BLaER1 (cell line): ENCODE measurements around the gene GMPR.
"Not testable (repeated sequence)": the region's sequence is repeated elsewhere in the genome, so short reads cannot be mapped to it uniquely, and the experiment has no call there.

ENCODE experiments used
- H3K27ac ChIP-seq: shearing (Covaris generic); formaldehyde crosslinking; 2 replicates; pipeline ENCODE4 v1.8.1; 2022
- H3K27me3 ChIP-seq: shearing (Covaris generic); formaldehyde crosslinking; 2 replicates; pipeline ENCODE4 v1.8.1; 2022
- H3K36me3 ChIP-seq: shearing (Covaris generic); formaldehyde crosslinking; 2 replicates; pipeline ENCODE4 v1.8.1; 2022
- H3K4me1 ChIP-seq: shearing (Covaris generic); formaldehyde crosslinking; 2 replicates; pipeline ENCODE4 v1.8.1; 2022
- H3K4me2 ChIP-seq: shearing (Covaris generic); formaldehyde crosslinking; 2 replicates; pipeline ENCODE4 v1.8.1; 2022
- H3K4me3 ChIP-seq: shearing (Covaris generic); formaldehyde crosslinking; 2 replicates; pipeline ENCODE4 v1.8.1; 2022
- H3K9ac ChIP-seq: shearing (Covaris generic); formaldehyde crosslinking; 2 replicates; pipeline ENCODE4 v1.8.1; 2022
- H3K9me3 ChIP-seq: shearing (Covaris generic); formaldehyde crosslinking; 2 replicates; pipeline ENCODE4 v1.8.1; 2022
- H4K20me1 ChIP-seq: shearing (Covaris generic); formaldehyde crosslinking; 2 replicates; pipeline ENCODE4 v1.8.1; 2022
- Cebpa-rat ChIP-seq: shearing (Covaris generic); IDR thresholded peaks from 2 replicates; pipeline ENCODE4 v1.8.1; 2022

Gene GMPR

GRCh38 chr6:16249971-16250370 is 11.6 kb downstream of the GMPR start:
- H3K9ac ChIP-seq = no peak overlapping the region
- no peaks in the 10 kb centered on the region for H4K20me1 ChIP-seq
- peaks cover 3% of the 10 kb centered on the region; the same call in 1 of the 2 replicates for H3K4me1 ChIP-seq
- no peaks in the 10 kb centered on the region for H3K9me3 ChIP-seq
- no peaks in the 10 kb centered on the region for H3K36me3 ChIP-seq
- no peak overlapping the region for H3K27ac ChIP-seq
- TF ChIP-seq Cebpa-rat = no peak
- no peak overlapping the region for H3K4me2 ChIP-seq
- no peak overlapping the region for H3K4me3 ChIP-seq
- no peaks in the 10 kb centered on the region for H3K27me3 ChIP-seq

- Histone ChIP-seq H3K27ac (no peak overlapping the region), H3K4me1 (peaks cover 3% of the 10 kb centered on the region), H3K4me2 (no peak overlapping the region), H3K4me3 (no peak overlapping the region), H3K9me3 (no peaks in the 10 kb centered on the region), H3K36me3 (no peaks in the 10 kb centered on the region), H4K20me1 (no peaks in the 10 kb centered on the region), H3K9ac (no peak overlapping the region), H3K27me3 (no peaks in the 10 kb centered on the region)
- no peak for TF ChIP-seq Cebpa-rat
These were observed 13.3 kb downstream of the GMPR start for GRCh38 chr6:16251706-16252105.

DNA sequence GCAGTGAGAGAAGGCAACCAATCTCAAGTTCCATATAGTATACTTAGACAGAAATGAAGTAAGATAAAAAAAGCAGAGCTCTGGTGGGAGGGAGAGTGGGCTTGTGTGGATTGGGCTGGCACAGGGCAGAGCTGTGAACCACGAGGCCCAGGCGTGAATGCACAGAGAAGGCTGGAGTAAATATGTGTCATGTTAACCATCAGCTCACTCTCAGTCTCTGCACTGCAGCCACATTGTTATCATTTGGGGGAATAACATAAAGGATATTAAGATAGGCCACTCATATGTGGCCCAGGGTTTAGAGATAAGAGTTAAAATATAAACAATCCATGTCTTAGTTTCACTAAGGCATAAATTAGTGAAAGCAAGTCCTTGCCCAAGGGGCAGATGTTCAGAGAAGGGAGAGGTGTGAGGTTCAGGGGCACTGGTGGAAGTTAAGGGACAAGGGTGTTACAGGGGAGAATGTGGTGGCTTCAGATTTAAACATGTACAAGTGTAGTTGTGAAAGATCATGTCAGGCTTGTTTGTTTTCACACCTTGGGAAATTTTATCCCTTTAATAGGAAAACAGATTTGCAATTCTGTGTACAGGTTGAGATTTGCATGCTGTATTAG is 14.4 kb downstream of the GMPR start:
- Histone ChIP-seq H3K4me1 (peaks cover 7% of the 10 kb centered on the region), H3K9ac (no peak overlapping the region), H3K36me3 (no peaks in the 10 kb centered on the region), H3K9me3 (no peaks in the 10 kb centered on the region), H3K27ac (no peak overlapping the region), H3K27me3 (no peaks in the 10 kb centered on the region), H3K4me2 (no peak overlapping the region), H3K4me3 (no peak overlapping the region), H4K20me1 (no peaks in the 10 kb centered on the region)
- no peak for TF ChIP-seq Cebpa-rat

- peaks cover 7% of the 10 kb centered on the region for H3K4me1 ChIP-seq
- no peaks in the 10 kb centered on the region for H4K20me1 ChIP-seq
- no peak for TF ChIP-seq Cebpa-rat
- no peaks in the 10 kb centered on the region for H3K27me3 ChIP-seq
- H3K9ac ChIP-seq = no peak overlapping the region
- H3K4me2 ChIP-seq = no peak overlapping the region
- H3K4me3 ChIP-seq = no peak overlapping the region
- no peaks in the 10 kb centered on the region for H3K9me3 ChIP-seq
- H3K36me3 ChIP-seq = no peaks in the 10 kb centered on the region
- H3K27ac ChIP-seq = no peak overlapping the region
These were observed 15.2 kb downstream of the GMPR start for GRCh38 chr6:16253399-16254144.

DNA sequence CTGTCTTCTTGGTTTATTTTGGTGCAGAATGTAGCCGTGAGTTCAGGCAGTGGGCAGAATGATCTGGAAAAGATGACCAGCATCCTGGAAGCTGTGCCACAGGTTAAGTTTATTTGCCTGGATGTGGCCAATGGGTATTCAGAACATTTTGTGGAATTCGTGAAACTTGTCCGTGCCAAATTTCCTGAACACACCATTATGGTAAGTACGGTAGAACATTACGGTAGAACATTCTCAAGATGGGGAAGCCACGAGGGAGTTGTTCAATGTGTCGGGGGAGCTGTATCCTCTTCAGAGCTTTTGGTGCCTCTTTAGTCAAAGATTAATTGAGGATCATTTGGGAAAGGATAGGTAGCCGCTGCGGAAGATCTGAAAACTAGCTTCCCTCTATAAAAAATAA is 16.1 kb downstream of the GMPR start:
- TF ChIP-seq Cebpa-rat = no peak
- H3K4me2 ChIP-seq = no peak overlapping the region
- no peak overlapping the region for H3K4me3 ChIP-seq
- H4K20me1 ChIP-seq = no peaks in the 10 kb centered on the region
- H3K9me3 ChIP-seq = no peaks in the 10 kb centered on the region
- H3K27ac ChIP-seq = no peak overlapping the region
- peaks cover 7% of the 10 kb centered on the region for H3K4me1 ChIP-seq
- H3K9ac ChIP-seq = no peak overlapping the region
- no peaks in the 10 kb centered on the region for H3K36me3 ChIP-seq
- H3K27me3 ChIP-seq = no peaks in the 10 kb centered on the region

GRCh38 chr6:16256781-16257180 is 18.4 kb downstream of the GMPR start:
- peak overlapping the region; percentile 47 for H3K4me2 ChIP-seq
- H3K9ac ChIP-seq = no peak overlapping the region
- H3K36me3 ChIP-seq = no peaks in the 10 kb centered on the region
- H3K4me3 ChIP-seq = no peak overlapping the region
- no peak for TF ChIP-seq Cebpa-rat
- H3K27ac ChIP-seq = no peak overlapping the region
- peaks cover 7% of the 10 kb centered on the region for H3K4me1 ChIP-seq
- H3K27me3 ChIP-seq = no peaks in the 10 kb centered on the region
- H4K20me1 ChIP-seq = no peaks in the 10 kb centered on the region
- no peaks in the 10 kb centered on the region for H3K9me3 ChIP-seq

DNA sequence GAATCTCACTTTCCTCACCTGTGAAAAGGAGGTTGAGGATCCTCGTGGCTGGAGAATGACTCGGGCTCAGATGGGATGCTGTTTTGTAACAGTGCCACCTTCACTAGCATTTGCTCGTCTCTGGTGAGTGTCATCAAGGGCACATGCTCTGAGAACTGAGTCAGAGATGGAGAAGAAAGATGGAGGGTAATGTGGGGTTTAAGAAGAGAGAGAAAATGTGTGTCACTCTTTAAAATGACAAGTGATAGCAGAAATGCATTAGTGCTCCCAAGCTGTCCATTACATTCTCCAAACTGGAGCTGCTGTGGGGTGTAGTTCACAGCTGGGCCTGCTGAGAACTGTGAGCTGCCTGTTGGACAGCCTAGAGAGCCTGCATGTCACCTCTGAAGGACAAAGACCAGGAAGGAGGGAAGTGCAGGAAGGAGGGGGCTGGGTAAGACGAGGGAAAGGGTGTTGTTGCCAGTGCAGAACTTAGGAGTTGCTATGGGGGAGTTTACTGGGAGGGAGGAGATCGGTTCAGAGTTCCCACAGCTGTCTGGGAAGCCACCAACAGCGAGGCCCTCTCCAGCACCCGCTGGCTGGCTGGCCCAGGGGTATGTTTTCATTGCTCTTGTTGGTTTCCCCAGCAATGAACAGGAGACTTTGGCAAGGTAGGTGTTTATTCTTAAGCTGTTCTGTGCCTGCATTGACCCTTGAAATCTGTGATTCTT is 19.8 kb downstream of the GMPR start:
- Histone ChIP-seq H3K4me2 (no peak overlapping the region), H4K20me1 (no peaks in the 10 kb centered on the region), H3K9ac (no peak overlapping the region)

DNA sequence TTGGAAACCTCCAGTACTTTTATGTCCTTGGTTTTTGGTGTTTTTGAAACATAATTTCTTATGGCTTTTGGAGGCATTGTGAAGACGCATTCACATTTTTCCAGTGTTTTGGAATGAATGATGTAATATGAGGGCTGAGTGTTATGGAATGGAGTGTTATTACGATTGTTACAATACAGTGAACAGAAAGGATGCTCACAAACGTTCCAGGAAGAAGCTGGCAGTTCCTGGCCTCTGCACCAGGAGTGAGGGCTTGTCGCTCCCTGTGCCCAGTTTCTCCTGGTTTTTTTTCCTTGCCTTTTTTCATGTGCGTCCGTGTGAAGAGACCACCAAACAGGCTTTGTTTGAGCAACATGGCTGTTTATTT is 20.3 kb downstream of the GMPR start:
- Histone ChIP-seq H3K4me3 (no peak overlapping the region), H3K4me1 (peaks cover 7% of the 10 kb centered on the region), H3K9ac (no peak overlapping the region), H3K9me3 (no peaks in the 10 kb centered on the region), H3K4me2 (no peak overlapping the region), H4K20me1 (no peaks in the 10 kb centered on the region), H3K36me3 (no peaks in the 10 kb centered on the region), H3K27me3 (no peaks in the 10 kb centered on the region), H3K27ac (no peak overlapping the region)
- TF ChIP-seq Cebpa-rat = no peak

More for the DNA sequence above, 19.8 kb downstream of the GMPR start:
- no peak for TF ChIP-seq Cebpa-rat
- Histone ChIP-seq H3K36me3 (no peaks in the 10 kb centered on the region), H3K27ac (no peak overlapping the region), H3K4me1 (peaks cover 7% of the 10 kb centered on the region), H3K9me3 (no peaks in the 10 kb centered on the region), H3K4me3 (no peak overlapping the region), H3K27me3 (no peaks in the 10 kb centered on the region)

DNA sequence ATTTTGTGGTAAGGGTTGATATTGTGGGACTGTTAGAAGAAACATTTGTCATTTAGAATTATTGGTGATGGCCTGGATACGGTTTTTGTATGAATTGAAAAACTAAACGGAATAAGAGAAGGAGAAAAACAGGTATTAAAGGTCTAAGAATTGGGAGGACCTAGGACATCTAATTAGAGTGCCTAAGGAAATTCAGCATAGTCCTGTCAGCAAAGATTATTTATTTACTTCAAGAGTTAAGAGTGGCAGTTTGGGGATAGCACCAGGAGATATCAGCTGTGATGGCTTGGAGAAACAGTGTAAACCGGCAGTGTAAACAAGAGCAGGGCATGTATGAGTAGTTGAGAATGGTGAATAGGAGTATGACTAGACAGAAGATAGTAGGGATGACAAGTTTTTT is 21.2 kb downstream of the GMPR start:
- not testable (repeated sequence) for H3K27ac ChIP-seq, H3K27me3 ChIP-seq, H3K4me1 ChIP-seq, H3K36me3 ChIP-seq, H3K9ac ChIP-seq, H3K4me2 ChIP-seq, H3K4me3 ChIP-seq, H4K20me1 ChIP-seq, H3K9me3 ChIP-seq

DNA sequence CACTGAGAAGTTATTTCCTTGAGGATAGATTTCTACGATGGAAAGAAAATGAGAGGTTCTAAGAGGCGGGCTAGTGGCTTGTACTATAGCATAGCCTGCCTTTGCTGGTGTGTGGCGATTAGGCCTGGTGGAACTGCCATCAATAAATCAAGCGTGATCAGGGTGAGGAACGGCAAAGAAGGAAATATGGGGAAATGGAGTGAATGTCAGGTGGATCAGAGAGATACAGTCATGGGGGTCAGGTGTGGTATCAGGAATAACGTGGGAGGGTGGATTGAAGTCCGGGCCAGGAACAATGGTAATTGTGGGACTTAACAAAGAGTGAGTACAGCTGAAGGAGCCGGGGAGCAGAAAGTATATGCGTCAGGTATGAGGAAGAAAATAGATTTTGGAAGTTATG is 22.2 kb downstream of the GMPR start:
- peaks cover 14% of the 10 kb centered on the region for H3K4me1 ChIP-seq
- H3K36me3 ChIP-seq, H3K27me3 ChIP-seq, H3K9me3 ChIP-seq, H3K4me3 ChIP-seq, H4K20me1 ChIP-seq, H3K4me2 ChIP-seq, H3K27ac ChIP-seq, H3K9ac ChIP-seq: not testable (repeated sequence)

DNA sequence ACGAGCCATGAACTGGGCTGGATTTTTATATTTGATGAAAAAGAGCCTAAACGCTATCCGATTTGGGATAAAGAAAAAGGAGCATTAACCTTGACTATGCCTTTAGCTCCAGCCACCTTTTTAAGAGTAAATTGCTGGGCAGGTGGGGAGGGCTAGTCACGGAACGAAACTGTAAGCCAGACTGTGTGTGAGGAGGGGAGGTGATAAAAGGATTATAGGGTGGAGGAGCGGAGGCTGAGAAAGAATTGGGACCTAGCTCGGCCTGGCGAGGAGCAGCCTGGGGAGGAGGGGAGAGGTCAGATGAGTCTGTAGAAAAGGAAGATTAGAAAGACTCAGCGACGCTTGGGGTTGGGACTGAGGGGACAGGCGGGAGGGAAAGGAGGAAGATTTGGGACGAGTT is 24.4 kb downstream of the GMPR start:
- H3K27ac ChIP-seq, H3K9me3 ChIP-seq, H3K4me3 ChIP-seq, H3K9ac ChIP-seq, H3K27me3 ChIP-seq, H3K36me3 ChIP-seq, H3K4me2 ChIP-seq: not testable (repeated sequence)
- Histone ChIP-seq H3K4me1 (peaks cover 29% of the 10 kb centered on the region), H4K20me1 (peaks cover 11% of the 10 kb centered on the region)

GRCh38 chr6:16263464-16264099 is 25.2 kb downstream of the GMPR start:
- H3K4me3 ChIP-seq, H3K27me3 ChIP-seq, H3K9ac ChIP-seq, H3K27ac ChIP-seq, H3K9me3 ChIP-seq, H3K4me2 ChIP-seq, H3K36me3 ChIP-seq: not testable (repeated sequence)
- H4K20me1 ChIP-seq = peaks cover 17% of the 10 kb centered on the region
- H3K4me1 ChIP-seq = peaks cover 37% of the 10 kb centered on the region
